Measurements from ENCODE around the gene SPRR2E.
"Not testable (repeated sequence)": the region's sequence is repeated elsewhere in the genome, so short reads cannot be mapped to it uniquely, and the experiment has no call there.

SPRR2E gene

GRCh38 chr1:153094426-153094825, at the start of gene SPRR2E:
TSS of gene SPRR2E (minus strand) at chr1:153094526. CDS start at chr1:153093751, 775 bp downstream.
- DNase-seq (ENCODE audit: low read depth in 2 of 2, low spot score in 1 of 2) = no peak

DNA sequence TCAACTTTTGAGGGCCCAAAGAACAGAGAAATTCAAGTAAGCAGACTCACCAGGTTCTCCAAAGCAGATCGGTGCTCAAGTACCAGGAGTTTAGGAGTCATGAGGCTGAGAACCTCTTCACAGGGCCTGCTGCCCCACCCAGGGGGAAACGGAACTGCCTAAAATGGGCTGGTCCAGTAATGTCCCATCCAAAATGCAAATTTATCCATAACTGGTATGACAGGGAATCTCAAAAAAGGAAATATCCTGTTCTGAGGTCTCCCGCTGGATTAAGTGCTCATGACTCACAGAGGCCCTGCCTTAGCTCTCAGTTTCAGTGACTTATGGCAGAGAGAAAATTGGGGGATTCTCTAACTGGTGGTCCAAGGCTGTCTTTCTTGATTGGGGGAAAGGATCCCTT, 47.1 kb upstream of the SPRR2E start:
- no peak for DNase-seq (ENCODE audit: low read depth in 2 of 2, low spot score in 1 of 2)

GRCh38 chr1:153140484-153140883, 46.2 kb upstream of the SPRR2E start:
- no peak for DNase-seq (ENCODE audit: low read depth in 2 of 2, low spot score in 1 of 2)

- DNase-seq (ENCODE audit: low read depth in 2 of 2, low spot score in 1 of 2) = no peak
Measured at GRCh38 chr1:153133743-153134142, 39.4 kb upstream of the SPRR2E start.

DNA sequence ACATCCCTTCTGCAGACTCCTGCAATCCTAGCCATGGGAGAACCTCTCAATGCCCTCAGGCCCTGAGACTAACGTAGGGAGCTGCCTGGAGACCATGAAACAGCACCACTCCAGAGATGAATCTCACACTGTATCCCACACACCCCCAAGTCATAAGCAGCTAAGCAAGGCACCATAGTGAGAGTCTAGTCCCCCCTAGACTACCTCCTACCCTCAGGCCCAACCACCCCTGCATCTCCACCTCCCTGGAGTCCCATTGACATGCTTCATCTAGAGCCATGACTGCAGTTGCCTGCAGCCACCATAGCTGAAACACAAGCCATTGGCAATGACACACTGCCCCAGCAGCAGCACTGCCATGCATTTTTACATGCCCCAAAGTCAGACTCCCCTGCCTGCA, 38.9 kb upstream of the SPRR2E start:
- DNase-seq (ENCODE audit: low read depth in 2 of 2, low spot score in 1 of 2) = no peak

DNA sequence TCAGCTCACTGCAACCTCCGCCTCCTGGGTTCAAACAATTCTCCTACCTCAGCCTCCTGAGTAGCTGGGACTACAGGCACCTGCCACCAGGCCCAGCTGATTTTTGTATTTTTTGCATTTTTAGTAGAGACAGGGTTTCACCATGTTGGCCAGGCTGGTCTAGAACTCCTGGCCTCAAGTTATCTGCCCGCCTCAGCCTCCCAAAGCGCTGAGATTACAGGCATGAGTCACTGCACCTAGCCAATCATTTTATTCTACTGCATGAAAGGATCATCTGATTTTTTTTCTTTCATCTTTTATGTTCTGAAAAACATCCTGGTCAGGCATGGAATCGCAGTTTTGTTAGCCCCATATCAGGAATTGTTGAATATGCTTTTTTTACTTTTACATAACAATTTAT, 34.4 kb upstream of the SPRR2E start:
- not testable (repeated sequence) for DNase-seq (ENCODE audit: low read depth in 2 of 2, low spot score in 1 of 2)

GRCh38 chr1:153127296-153127695, 33.0 kb upstream of the SPRR2E start:
- no peak for DNase-seq (ENCODE audit: low read depth in 2 of 2, low spot score in 1 of 2)

GRCh38 chr1:153125536-153125935, 31.2 kb upstream of the SPRR2E start:
- DNase-seq (ENCODE audit: low read depth in 2 of 2, low spot score in 1 of 2) = no peak

DNA sequence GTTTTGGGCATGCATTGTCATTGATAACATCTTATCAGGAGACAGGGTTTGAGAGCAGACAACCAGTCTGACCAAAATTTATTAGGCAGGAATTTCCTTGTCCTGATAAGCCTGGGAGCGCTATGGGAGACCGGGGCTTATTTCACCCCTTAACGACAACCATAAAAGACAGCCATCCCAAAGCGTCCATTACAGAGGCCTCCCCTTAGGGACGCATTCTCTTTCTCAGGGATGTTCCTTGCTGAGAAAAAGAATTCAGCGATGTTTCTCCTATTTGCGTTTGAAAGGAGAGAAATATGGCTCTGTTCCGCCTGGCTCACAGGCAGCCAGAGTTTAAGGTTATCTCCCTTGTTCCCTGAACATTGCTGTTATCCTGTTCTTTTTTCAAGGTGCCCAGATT, 29.5 kb upstream of the SPRR2E start:
- DNase-seq (ENCODE audit: low read depth in 2 of 2, low spot score in 1 of 2) = not testable (repeated sequence)

- DNase-seq (ENCODE audit: low read depth in 2 of 2, low spot score in 1 of 2) = no peak
Measured at GRCh38 chr1:153122831-153123421, 28.6 kb upstream of the SPRR2E start.

DNA sequence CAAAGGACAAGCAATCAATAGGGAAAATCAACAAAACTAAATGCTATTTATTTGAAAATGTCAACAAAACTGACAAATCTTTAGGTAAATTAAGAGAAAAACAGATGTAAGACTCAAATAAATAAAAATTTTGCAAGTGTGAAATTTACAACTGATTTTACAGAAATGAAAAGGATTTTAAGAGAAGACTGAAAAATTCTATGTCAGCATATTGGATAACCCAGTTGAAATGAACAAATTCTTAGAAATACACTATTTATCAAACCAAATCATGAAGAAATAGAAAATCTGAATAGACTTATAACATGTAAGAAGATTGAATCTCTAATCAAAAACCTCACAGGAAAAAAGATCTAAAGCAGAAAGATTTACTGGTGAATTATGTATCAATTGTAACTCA, 26.6 kb upstream of the SPRR2E start:
- no peak for DNase-seq (ENCODE audit: low read depth in 2 of 2, low spot score in 1 of 2)

DNA sequence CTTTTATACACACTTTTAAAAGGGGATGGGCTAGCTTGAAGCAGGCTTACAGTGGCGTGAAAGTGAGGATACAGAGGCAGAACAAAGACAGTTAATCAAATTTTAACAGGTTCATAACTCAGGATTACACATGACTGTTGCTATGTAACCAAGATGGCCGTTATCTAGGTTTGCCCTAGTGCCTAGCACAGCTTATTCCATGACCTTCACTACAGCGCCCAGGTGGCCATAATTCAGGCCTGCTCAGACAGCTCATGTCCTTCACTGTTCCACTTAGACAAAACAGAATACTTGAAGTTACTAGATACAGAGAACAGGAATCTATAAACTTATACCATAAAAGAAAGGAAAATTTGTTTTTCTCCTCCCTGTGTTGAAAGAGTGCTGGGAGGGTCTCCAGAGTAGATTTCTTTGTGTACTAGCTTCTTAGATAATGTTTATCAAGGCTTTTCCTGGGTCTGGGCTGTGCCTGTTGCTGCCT, 25.2 kb upstream of the SPRR2E start:
- DNase-seq (ENCODE audit: low read depth in 2 of 2, low spot score in 1 of 2) = no peak

DNA sequence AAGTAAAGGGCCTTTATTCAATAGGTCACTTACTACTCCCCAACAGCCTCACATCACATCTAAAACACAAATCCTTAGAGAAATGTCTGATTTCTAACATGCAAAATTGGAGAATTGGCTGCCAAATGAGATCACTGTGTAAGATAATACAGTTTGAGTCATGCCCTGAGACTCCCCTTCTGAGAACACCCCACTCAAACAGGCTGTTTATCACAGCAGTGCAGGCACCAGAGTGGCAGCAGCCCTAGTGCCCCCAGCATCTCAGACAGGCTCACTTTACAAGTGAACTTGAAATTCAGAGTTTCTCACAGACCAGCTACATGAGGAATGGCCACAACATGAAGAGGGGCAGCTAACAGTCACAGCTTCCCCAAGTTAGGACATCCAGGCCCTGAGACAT, 20.9 kb upstream of the SPRR2E start:
- DNase-seq (ENCODE audit: low read depth in 2 of 2, low spot score in 1 of 2) = not testable (repeated sequence)

- DNase-seq (ENCODE audit: low read depth in 2 of 2, low spot score in 1 of 2) = no peak
Measured at GRCh38 chr1:153113416-153113815, 19.1 kb upstream of the SPRR2E start, which contains the start of gene SPRR2F. TSS of gene SPRR2F (minus strand) at chr1:153113516. CDS start at chr1:153112733, 783 bp downstream.

DNA sequence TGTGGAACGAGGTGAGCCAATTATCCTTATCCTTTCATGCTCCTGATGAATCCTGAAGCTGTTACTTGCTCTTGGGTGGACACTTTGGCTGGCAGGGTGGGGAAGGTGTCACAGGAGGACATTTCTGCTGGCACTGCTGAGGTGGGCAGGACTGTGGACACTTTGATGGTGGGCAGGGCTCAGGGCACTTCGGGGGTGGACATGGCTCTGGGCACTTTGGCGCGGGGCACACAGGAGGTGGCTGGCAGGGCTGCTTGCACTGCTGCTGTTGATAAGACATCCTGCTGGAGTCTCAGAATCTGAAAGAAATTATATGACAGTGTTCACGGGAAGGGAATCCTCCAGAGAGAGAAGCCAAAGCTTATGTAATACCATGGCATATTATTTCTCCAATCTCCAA, 18.1 kb upstream of the SPRR2E start:
- DNase-seq (ENCODE audit: low read depth in 2 of 2, low spot score in 1 of 2) = not testable (repeated sequence)

- no peak for DNase-seq (ENCODE audit: low read depth in 2 of 2, low spot score in 1 of 2)
Measured at GRCh38 chr1:153100245-153100644, 5.9 kb upstream of the SPRR2E start.

- DNase-seq (ENCODE audit: low read depth in 2 of 2, low spot score in 1 of 2) = no peak
Measured at GRCh38 chr1:153099461-153100045, 5.2 kb upstream of the SPRR2E start.

GRCh38 chr1:153095764-153096163, 1.4 kb upstream of the SPRR2E start:
- DNase-seq (ENCODE audit: low read depth in 2 of 2, low spot score in 1 of 2) = no peak

DNA sequence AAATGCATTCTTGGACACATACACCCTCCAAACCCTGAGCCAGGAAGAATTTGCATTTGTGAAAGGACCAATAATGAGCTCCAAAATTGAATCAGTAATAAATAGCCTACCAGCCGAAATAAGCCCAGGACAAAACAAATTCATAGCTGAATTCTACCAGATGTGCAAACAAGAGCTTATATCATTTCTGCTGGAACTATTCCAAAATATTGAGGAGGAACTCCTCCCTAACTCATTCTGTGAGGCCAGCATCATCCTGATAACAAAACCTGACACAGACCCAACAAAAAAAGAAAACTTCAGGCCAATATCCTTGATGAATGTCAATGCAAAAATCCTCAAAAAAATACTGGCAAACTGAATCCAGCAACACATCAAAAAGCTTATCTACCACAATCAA, 6.7 kb downstream of the SPRR2E start:
- DNase-seq (ENCODE audit: low read depth in 2 of 2, low spot score in 1 of 2) = no peak

- DNase-seq (ENCODE audit: low read depth in 2 of 2, low spot score in 1 of 2) = no peak
Measured at GRCh38 chr1:153081736-153082135, 12.6 kb downstream of the SPRR2E start.

DNA sequence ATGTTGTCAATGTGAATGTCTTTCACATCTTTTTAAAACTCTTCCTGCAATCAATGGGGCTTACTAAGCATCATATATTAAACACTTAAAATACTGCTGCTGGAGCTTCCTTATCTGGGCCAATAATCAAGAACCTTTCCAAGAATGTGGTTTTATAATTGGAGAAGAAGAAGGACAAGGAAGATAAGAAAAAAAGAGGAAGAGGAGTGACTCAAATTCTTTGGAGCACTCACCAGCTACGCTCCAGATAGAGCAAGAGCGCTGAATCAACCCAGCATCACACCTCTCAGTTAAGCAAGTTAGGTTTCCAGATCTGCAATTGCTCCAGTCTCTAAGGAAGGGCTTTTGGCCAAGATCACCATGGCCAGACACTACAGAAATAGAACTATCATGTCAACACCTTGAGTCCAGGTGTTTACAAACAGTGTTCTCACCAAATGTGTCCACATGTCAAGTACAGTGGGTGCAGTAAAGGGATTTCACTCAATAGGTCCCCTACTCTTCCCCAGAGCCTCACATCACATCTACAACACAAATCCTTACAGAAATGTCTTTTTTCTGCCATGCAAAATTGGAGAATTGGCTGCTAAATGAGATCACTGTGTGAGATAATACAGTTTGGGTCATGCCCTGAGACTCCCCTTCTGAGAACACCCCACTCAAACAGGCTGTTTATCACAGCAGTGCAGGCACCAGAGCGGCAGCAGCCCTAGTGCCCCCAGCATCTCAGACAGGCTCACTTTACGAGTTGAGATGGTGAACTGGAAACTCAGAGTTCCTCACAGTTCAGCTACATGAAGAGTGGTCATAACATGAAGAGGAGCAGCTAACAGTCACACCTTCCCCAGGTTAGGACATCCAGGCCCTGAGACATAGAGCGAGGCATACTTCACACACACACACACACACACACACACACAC, 21.3 kb downstream of the SPRR2E start:
- no peak for DNase-seq (ENCODE audit: low read depth in 2 of 2, low spot score in 1 of 2)

DNA sequence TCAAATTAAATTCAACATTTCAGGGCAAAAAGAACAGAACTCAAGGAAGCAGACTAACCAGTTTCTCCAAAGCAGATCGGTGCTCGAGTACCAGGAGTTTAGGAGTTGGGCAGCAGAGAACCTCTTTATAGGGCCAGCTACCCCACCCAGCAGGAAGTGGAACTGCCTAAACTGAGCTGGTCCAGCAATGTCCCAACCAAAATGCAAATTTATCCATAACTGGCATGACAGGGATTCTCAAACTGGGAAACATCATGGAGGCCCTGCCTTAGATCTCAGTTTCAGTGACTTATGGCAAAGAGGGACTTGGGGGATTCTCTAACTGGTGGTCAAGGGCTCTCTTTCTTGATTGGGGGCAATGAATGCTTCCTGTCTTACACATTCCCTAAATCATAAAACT, 22.8 kb downstream of the SPRR2E start, which contains the start of gene SPRR2B:
TSS of gene SPRR2B (minus strand) at position 101 of the 400 bp plus-strand sequence. CDS start 772 bp downstream, outside the sequence.
- no peak for DNase-seq (ENCODE audit: low read depth in 2 of 2, low spot score in 1 of 2)

Data from stimulated activated CD8-positive, alpha-beta memory T cell treated with anti-CD3 and anti-CD28 coated beads, Interleukin-4, amount 100 ng/mL, for 1 hour (primary cell).